Loucy (cell line): ENCODE measurements around the gene BRCC3.
A peak's percentile ranks its signal among the peaks of the same experiment; 100 is the strongest.

Experiments
- H2AFZ ChIP-seq: fragments of 200-600 bp; sonication (generic); 2 replicates; pipeline ENCODE4 v1.6.0; 2016; ENCODE audit warnings: antibody characterized with exemption, mild to moderate bottlenecking, low read length, moderate library complexity
- H3F3A ChIP-seq: fragments of 200-600 bp; 2 replicates; pipeline ENCODE4 v1.6.0; 2016; ENCODE audit warnings: antibody characterized with exemption, low read depth, mild to moderate bottlenecking
- H3K27me3 ChIP-seq: fragments of 200-600 bp; sonication (generic); 2 replicates; pipeline ENCODE4 v1.6.1; 2014; ENCODE audit warnings: low read length, mild to moderate bottlenecking; ENCODE audit not compliant: insufficient read depth, poor library complexity, severe bottlenecking
- H3K36me3 ChIP-seq: fragments of 200-600 bp; sonication (generic); 2 replicates; pipeline ENCODE4 v1.6.1; 2016; ENCODE audit warnings: low read length; ENCODE audit not compliant: insufficient read depth
- H3K4me1 ChIP-seq: fragments of 200-600 bp; sonication (generic); 2 replicates; pipeline ENCODE4 v1.5.1; 2014; ENCODE audit warnings: low read length, mild to moderate bottlenecking; ENCODE audit not compliant: insufficient read depth, poor library complexity, severe bottlenecking
- H3K4me2 ChIP-seq: fragments of 200-600 bp; sonication (generic); 2 replicates; pipeline ENCODE4 v1.6.0; 2014; ENCODE audit warnings: antibody characterized with exemption, low read length, low read depth, mild to moderate bottlenecking; ENCODE audit not compliant: poor library complexity, severe bottlenecking
- H3K4me3 ChIP-seq: fragments of 200-600 bp; sonication (generic); 2 replicates; pipeline ENCODE4 v1.5.1; 2014; ENCODE audit warnings: low read length, mild to moderate bottlenecking, mixed read lengths; ENCODE audit not compliant: poor library complexity, severe bottlenecking
- H3K79me2 ChIP-seq: fragments of 200-600 bp; sonication (generic); 2 replicates; pipeline ENCODE4 v1.6.1; 2014; ENCODE audit warnings: low read length; ENCODE audit not compliant: insufficient read depth
- H3K9ac ChIP-seq: fragments of 200-600 bp; sonication (generic); 2 replicates; pipeline ENCODE4 v1.6.0; 2014; ENCODE audit warnings: mild to moderate bottlenecking, low read depth, low read length, moderate library complexity; ENCODE audit not compliant: poor library complexity, severe bottlenecking
- H3K9me2 ChIP-seq: fragments of 200-600 bp; sonication (generic); replicated peaks from 2 replicates; pipeline ENCODE4 v1.6.1; 2016; ENCODE audit warnings: low read depth, low read length, mixed read lengths
- H3K9me3 ChIP-seq: fragments of 200-600 bp; sonication (generic); 2 replicates; pipeline ENCODE4 v1.6.1; 2014; ENCODE audit warnings: mild to moderate bottlenecking, antibody characterized with exemption, low read length, low read depth; ENCODE audit not compliant: insufficient read depth
- H4K20me1 ChIP-seq: fragments of 200-600 bp; sonication (generic); 2 replicates; pipeline ENCODE4 v1.6.0; 2014; ENCODE audit warnings: antibody characterized with exemption, low read length, mild to moderate bottlenecking; ENCODE audit not compliant: insufficient read depth, poor library complexity, severe bottlenecking
- EZH2phosphoT487 ChIP-seq: fragments of 200-600 bp; IDR thresholded peaks from 2 replicates; pipeline ENCODE4 v1.6.1; 2018; ENCODE audit warnings: antibody characterized with exemption, mild to moderate bottlenecking, moderate library complexity, borderline replicate concordance
- TF ChIP-seq, protein P1 (sequence below): fragments of 200-600 bp; sonication (generic); conservative IDR thresholded peaks from 2 replicates; pipeline ENCODE4 v1.5.1; 2014; ENCODE audit warnings: mild to moderate bottlenecking, antibody characterized with exemption, low read length

The BRCC3 gene

DNA sequence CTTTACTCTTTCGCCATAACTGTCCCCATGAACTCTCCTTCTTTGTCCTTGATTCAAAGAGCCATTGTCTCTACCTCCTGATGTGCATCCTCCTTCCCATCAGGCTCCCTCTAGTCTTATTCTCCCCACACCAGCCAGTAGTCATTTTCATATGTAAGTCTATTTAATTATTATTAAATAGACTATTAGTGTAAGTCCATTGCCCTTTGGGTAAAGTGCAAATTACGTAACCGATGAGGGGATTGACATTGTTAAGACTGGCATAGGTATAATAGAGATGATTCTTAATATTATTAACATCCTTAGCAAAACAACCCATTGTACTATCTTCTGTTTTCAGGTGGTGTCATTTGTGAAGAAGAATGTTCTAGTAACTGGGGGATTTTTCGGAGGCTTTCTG, 17.1 kb upstream of the BRCC3 start:
- H3K9me3 ChIP-seq, result no peaks in the 10 kb centered on the region
- H3F3A ChIP-seq, result no peaks in the 10 kb centered on the region
- peaks cover 11% of the 10 kb centered on the region; the same call in 1 of the 2 replicates for H3K36me3 ChIP-seq
- H3K79me2 ChIP-seq, result no peaks in the 10 kb centered on the region
- no peak overlapping the region for H3K4me2 ChIP-seq
- no peaks in the 10 kb centered on the region for H4K20me1 ChIP-seq
- H3K9me2 ChIP-seq, result no peaks in the 10 kb centered on the region
- no peak overlapping the region for H3K4me3 ChIP-seq
- no peak for TF ChIP-seq EZH2phosphoT487
- TF ChIP-seq, protein P1, sequence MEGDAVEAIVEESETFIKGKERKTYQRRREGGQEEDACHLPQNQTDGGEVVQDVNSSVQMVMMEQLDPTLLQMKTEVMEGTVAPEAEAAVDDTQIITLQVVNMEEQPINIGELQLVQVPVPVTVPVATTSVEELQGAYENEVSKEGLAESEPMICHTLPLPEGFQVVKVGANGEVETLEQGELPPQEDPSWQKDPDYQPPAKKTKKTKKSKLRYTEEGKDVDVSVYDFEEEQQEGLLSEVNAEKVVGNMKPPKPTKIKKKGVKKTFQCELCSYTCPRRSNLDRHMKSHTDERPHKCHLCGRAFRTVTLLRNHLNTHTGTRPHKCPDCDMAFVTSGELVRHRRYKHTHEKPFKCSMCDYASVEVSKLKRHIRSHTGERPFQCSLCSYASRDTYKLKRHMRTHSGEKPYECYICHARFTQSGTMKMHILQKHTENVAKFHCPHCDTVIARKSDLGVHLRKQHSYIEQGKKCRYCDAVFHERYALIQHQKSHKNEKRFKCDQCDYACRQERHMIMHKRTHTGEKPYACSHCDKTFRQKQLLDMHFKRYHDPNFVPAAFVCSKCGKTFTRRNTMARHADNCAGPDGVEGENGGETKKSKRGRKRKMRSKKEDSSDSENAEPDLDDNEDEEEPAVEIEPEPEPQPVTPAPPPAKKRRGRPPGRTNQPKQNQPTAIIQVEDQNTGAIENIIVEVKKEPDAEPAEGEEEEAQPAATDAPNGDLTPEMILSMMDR, result no peak
- H2AFZ ChIP-seq, result no peak overlapping the region
- peaks cover 18% of the 10 kb centered on the region for H3K4me1 ChIP-seq
- no peak overlapping the region for H3K9ac ChIP-seq
- H3K27me3 ChIP-seq, result no peaks in the 10 kb centered on the region

DNA sequence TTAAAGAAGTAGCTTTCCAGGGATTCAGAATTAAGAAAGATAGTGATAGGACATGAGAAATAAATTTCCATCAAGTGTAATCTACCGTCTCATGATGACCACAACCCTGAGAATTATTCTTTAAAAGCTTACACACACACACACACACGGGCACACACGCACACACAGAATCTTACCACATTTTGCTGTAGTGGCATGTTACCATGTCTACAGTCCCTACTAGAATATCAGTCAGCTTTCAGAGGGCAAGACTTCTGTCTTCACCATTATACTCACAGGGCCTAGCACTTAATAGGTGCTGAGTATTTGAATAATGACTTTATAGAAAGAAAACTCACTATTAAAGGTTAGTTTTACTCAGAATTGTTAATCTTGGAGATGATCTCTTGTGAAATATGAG, 15.8 kb upstream of the BRCC3 start:
- H3K4me3 ChIP-seq, result no peak overlapping the region
- peaks cover 11% of the 10 kb centered on the region; the same call in 1 of the 2 replicates for H3K36me3 ChIP-seq
- no peak overlapping the region for H3K4me2 ChIP-seq
- no peak overlapping the region for H3K9ac ChIP-seq
- no peaks in the 10 kb centered on the region for H3F3A ChIP-seq
- H3K9me2 ChIP-seq, result no peaks in the 10 kb centered on the region
- H3K4me1 ChIP-seq, result peaks cover 18% of the 10 kb centered on the region
- no peak for TF ChIP-seq EZH2phosphoT487
- no peak overlapping the region for H2AFZ ChIP-seq
- no peaks in the 10 kb centered on the region for H3K27me3 ChIP-seq
- no peaks in the 10 kb centered on the region for H4K20me1 ChIP-seq
- H3K9me3 ChIP-seq, result no peaks in the 10 kb centered on the region
- no peaks in the 10 kb centered on the region for H3K79me2 ChIP-seq

DNA sequence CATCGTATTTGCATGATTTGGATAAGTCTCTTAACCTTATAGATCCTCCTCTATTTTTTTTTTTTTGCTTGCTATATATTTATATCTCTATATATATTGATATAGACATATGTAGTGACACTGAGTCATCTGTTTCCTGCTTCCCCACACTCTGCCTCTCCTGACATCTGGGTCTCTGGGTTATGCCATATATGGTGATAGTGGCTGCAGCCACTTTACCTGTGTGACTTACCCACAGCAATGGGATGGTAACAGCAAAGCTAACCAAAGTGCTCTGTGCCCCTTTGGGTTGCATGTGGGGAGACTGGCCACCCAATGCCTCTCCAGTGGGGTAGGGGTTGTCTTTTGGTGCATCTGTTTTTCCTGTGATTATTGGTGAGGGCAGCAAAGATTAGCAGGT, 14.8 kb upstream of the BRCC3 start:
- H3K27me3 ChIP-seq, result no peaks in the 10 kb centered on the region
- no peaks in the 10 kb centered on the region for H3K9me3 ChIP-seq
- peak overlapping the region; percentile 12 for H3K9ac ChIP-seq
- H2AFZ ChIP-seq, result no peak overlapping the region
- no peaks in the 10 kb centered on the region for H3F3A ChIP-seq
- no peaks in the 10 kb centered on the region for H3K9me2 ChIP-seq
- peak overlapping the region; percentile 41 for H3K4me2 ChIP-seq
- no peaks in the 10 kb centered on the region for H4K20me1 ChIP-seq
- H3K36me3 ChIP-seq, result peaks cover 11% of the 10 kb centered on the region; the same call in 1 of the 2 replicates
- no peak overlapping the region for H3K4me3 ChIP-seq
- peaks cover 10% of the 10 kb centered on the region for H3K4me1 ChIP-seq
- H3K79me2 ChIP-seq, result no peaks in the 10 kb centered on the region
- TF ChIP-seq, protein P1, result no peak
- no peak for TF ChIP-seq EZH2phosphoT487
